Activated CD4-positive, alpha-beta T cell treated with anti-CD3 and anti-CD28 coated beads for 36 hours (primary cell): ENCODE measurements around the gene P2RY6. TPM values are rescaled to one million over a fixed set of nuclear protein-coding genes. Genes with fewer than 3 reads are reported as not detected.

Experiments
- ATAC-seq: fragments of 200-7000 bp; cut with Tn5 transposase; one replicate; pipeline ENCODE4 v1.10.0; 2021; ENCODE audit warnings: mild to moderate bottlenecking, moderate library complexity
- CTCF ChIA-PET: fragments of 350-600 bp; sonication (Branson Sonifier 250); formaldehyde crosslinking; loops from one replicate; lab custom pipeline; 2021; ENCODE audit warnings: antibody characterized with exemption; lab: Charles Lee
- POLR2A ChIA-PET: fragments of 350-600 bp; sonication (Branson Sonifier 250); formaldehyde crosslinking; loops from one replicate; lab custom pipeline; 2021; ENCODE audit warnings: antibody characterized with exemption, inconsistent platforms; lab: Charles Lee
- DNase-seq: peaks from one replicate; pipeline ENCODE4 v3.0.0-alpha.2; 2020
- H3K27ac Mint-ChIP-seq: one replicate; pipeline ENCODE4 v1.8.0; 2021; ENCODE audit warnings: mixed read lengths
- H3K27me3 Mint-ChIP-seq: one replicate; pipeline ENCODE4 v1.8.0; 2021; ENCODE audit warnings: mixed read lengths
- H3K36me3 Mint-ChIP-seq: one replicate; pipeline ENCODE4 v1.8.0; 2021; ENCODE audit warnings: low read depth, mixed read lengths
- H3K4me1 Mint-ChIP-seq: one replicate; pipeline ENCODE4 v1.8.0; 2021; ENCODE audit warnings: mixed read lengths
- H3K4me3 Mint-ChIP-seq: one replicate; pipeline ENCODE4 v1.8.0; 2021; ENCODE audit warnings: mild to moderate bottlenecking, moderate library complexity, mixed read lengths
- H3K9me3 Mint-ChIP-seq: one replicate; pipeline ENCODE4 v1.8.0; 2021; ENCODE audit warnings: low read depth, mixed read lengths
- intact Hi-C, 2 experiments: fragments of 100-400 bp; cut with DNase I in 1 of 2; cut with micrococcal nuclease in 1 of 2; formaldehyde crosslinking; loops; one replicate each; pipeline versions ENCODE4 v1.14.2 to v1.15.1; 2022 to 2024; cut with DNase I, micrococcal nuclease
- total RNA-seq, 2 experiments: library from RNA; stranded (reverse); gene quantifications; one replicate each; pipeline ENCODE4 v1.2.3, GENCODE V29; 2021

P2RY6 gene
- total RNA-seq, 2 experiments from 2014 or later = not detected

- no peak overlapping the region for H3K4me3 Mint-ChIP-seq
- ChIA-PET CTCF (interaction anchor here (0.7 to 1.8 kb wide), 3 partner anchors 54 to 514 kb away, joined by 3 to 6 read pairs (median 5); no protein-coding TSS in a partner anchor), POLR2A (no interaction called here)
Observed at GRCh38 chr11:73239571-73240189, 32.5 kb upstream of the P2RY6 start.

DNA sequence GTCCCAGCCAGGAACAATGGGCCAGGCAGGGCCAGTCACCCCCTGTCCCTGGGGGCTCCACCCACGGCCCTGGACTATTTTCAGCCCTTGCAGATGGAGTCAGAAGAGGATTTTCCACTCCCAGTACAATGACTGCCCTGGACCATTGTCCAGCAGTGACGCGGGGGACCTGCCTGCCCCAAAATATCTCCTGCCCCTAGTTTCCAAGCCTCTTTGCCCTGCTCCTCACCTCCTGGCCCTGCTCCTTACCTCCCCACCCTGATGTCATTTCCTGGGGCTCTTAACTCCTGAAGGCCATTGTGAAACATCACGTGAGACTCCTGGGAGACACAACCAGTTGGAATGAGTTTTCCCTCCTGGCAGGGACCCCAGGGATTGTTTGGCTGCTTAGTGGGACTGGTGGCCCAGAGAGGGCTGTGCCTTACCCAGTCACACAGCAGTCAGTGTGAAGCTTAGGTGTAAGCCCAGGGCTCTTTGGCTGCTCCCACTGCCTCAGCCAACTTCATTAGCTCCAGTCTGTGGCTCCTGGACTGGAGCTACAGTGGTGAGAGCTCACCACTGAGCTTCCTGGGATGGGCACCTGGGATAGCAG lies 31.9 kb upstream of the P2RY6 start:
- POLR2A ChIA-PET = no interaction called here
- H3K4me1 Mint-ChIP-seq = peaks cover 2% of the 10 kb centered on the region
- no peak overlapping the region for H3K27ac Mint-ChIP-seq
- no peak for ATAC-seq
- no peaks in the 10 kb centered on the region for H3K27me3 Mint-ChIP-seq
- no peak overlapping the region for H3K4me3 Mint-ChIP-seq
- no peaks in the 10 kb centered on the region for H3K36me3 Mint-ChIP-seq
- CTCF ChIA-PET = interaction anchor here (0.9 to 2.0 kb wide), 5 partner anchors 12 to 515 kb away, joined by 3 to 6 read pairs (median 5); no protein-coding TSS in a partner anchor
- intact Hi-C loops = loop anchor here in 1 of 2 experiments (10.0 kb wide), 1 partner anchor 515 kb away; no protein-coding TSS in a partner anchor
- DNase-seq = no peak
- no peaks in the 10 kb centered on the region for H3K9me3 Mint-ChIP-seq

More at GRCh38 chr11:73239571-73240189, 32.5 kb upstream of the P2RY6 start:
- Mint-ChIP-seq H3K27me3 (no peaks in the 10 kb centered on the region), H3K4me1 (peaks cover 2% of the 10 kb centered on the region), H3K36me3 (no peaks in the 10 kb centered on the region), H3K9me3 (no peaks in the 10 kb centered on the region), H3K27ac (no peak overlapping the region)
- intact Hi-C loops = loop anchor here in 1 of 2 experiments (10.0 kb wide), 1 partner anchor 515 kb away; no protein-coding TSS in a partner anchor
- no peak for DNase-seq
- no peak for ATAC-seq

DNA sequence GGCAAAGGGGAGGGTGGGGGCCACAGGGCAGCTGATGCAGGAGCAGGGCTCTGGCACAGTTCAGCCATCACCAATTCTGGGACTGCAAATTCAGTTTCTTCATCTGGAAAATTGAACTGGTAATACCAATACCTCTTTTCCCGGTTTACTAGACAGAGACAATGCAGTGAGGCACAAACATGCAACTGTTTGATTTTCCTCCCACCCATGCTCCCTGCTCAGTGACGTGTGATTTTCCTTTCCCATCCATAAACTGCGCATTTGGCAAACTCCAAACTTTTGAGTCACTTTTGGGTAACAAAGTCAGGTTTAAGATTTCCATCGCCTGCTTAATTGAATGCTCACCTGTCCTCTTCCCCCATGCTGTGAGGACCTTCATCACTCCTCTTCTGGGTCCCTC lies 30.8 kb upstream of the P2RY6 start:
- intact Hi-C loops = loop anchor here in 1 of 2 experiments (10.0 kb wide), 1 partner anchor 516 kb away; no protein-coding TSS in a partner anchor
- CTCF ChIA-PET = interaction anchor here (0.7 to 2.0 kb wide), 3 partner anchors 8 to 57 kb away, joined by 3 to 7 read pairs (median 6); no protein-coding TSS in a partner anchor

GRCh38 chr11:73242251-73243092 lies 29.7 kb upstream of the P2RY6 start:
- ATAC-seq (peak; percentile 93), DNase-seq (peak; percentile 87)
- no peak overlapping the region for H3K27ac Mint-ChIP-seq
- POLR2A ChIA-PET = no interaction called here
- no peaks in the 10 kb centered on the region for H3K27me3 Mint-ChIP-seq
- no peak overlapping the region for H3K4me3 Mint-ChIP-seq
- intact Hi-C loops = loop anchor here (1.0 to 10.0 kb wide), 4 partner anchors 57 to 518 kb away; no protein-coding TSS in a partner anchor
- H3K4me1 Mint-ChIP-seq = peaks cover 2% of the 10 kb centered on the region
- no peaks in the 10 kb centered on the region for H3K36me3 Mint-ChIP-seq
- no peaks in the 10 kb centered on the region for H3K9me3 Mint-ChIP-seq
- CTCF ChIA-PET = interaction anchor here (0.6 to 2.0 kb wide), 10 partner anchors 9 to 450 kb away, joined by 3 to 7 read pairs (median 3); no protein-coding TSS in a partner anchor

More for the DNA sequence above, 30.8 kb upstream of the P2RY6 start:
- no peaks in the 10 kb centered on the region for H3K36me3 Mint-ChIP-seq
- POLR2A ChIA-PET = no interaction called here
- no peak overlapping the region for H3K27ac Mint-ChIP-seq
- no peak overlapping the region for H3K4me3 Mint-ChIP-seq
- peaks cover 2% of the 10 kb centered on the region for H3K4me1 Mint-ChIP-seq
- ATAC-seq (no peak), DNase-seq (no peak)
- no peaks in the 10 kb centered on the region for H3K9me3 Mint-ChIP-seq
- no peaks in the 10 kb centered on the region for H3K27me3 Mint-ChIP-seq

DNA sequence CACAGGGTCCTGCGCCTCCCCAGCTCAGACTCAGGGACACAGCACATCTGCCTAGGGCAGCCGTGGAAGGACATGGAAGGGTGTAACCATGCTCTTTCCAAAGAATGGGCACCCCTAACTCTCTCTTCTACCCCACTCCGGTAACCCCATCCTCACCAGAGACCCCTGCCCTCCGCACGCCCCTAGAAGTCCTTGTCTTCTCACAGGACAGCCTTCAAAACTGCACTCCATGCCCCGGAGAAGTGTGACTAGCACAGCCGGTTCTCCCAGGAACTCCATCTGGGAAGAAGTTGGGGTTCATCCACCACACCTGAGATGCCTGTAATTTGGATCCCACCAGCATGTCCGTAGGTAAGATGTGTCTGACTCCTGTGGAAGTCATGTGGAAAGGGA lies 29.0 kb upstream of the P2RY6 start:
- no peak overlapping the region for H3K4me3 Mint-ChIP-seq
- no peak overlapping the region for H3K27ac Mint-ChIP-seq
- H3K4me1 Mint-ChIP-seq = peaks cover 2% of the 10 kb centered on the region
- ATAC-seq (no peak), DNase-seq (no peak)
- H3K36me3 Mint-ChIP-seq = no peaks in the 10 kb centered on the region
- ChIA-PET CTCF (interaction anchor here (0.6 to 1.9 kb wide), 8 partner anchors 10 to 412 kb away, joined by 3 to 8 read pairs (median 3); no protein-coding TSS in a partner anchor), POLR2A (no interaction called here)
- H3K9me3 Mint-ChIP-seq = no peaks in the 10 kb centered on the region
- intact Hi-C loops = loop anchor here (2.0 to 10.0 kb wide), 2 partner anchors 518 kb away; no protein-coding TSS in a partner anchor
- no peaks in the 10 kb centered on the region for H3K27me3 Mint-ChIP-seq

GRCh38 chr11:73244589-73245240 lies 27.4 kb upstream of the P2RY6 start:
- Mint-ChIP-seq H3K4me1 (peaks cover 2% of the 10 kb centered on the region), H3K36me3 (no peaks in the 10 kb centered on the region), H3K27ac (no peak overlapping the region), H3K27me3 (no peaks in the 10 kb centered on the region), H3K4me3 (no peak overlapping the region), H3K9me3 (no peaks in the 10 kb centered on the region)
- intact Hi-C loops = loop anchor here in 1 of 2 experiments (10.0 kb wide), 1 partner anchor 520 kb away; no protein-coding TSS in a partner anchor
- DNase-seq = no peak
- no peak for ATAC-seq
- ChIA-PET POLR2A (no interaction called here), CTCF (interaction anchor here (0.8 to 2.6 kb wide), 8 partner anchors 11 to 417 kb away, joined by 3 to 8 read pairs (median 3); partner anchors contain the start of gene FCHSD2)

DNA sequence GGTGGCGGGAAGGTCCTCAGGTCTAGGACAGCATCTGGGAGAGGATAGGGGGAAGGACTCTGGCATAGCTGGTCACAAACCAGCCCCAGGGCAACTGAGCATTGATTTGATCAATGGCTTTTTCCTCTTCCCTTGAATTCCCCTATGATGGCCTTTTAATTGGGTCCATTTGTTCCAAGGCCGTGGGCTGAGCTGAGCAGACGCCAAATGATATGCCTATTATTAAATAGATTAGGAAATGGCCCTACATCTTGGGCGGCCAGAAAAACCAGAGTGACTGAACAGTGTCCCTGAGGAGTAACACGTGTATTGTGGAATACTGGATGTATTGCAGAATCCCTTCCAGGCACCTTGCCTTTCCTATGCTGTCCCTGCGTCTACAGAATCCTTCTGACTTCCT lies 26.7 kb upstream of the P2RY6 start:
- H3K27me3 Mint-ChIP-seq = no peaks in the 10 kb centered on the region
- no peak overlapping the region for H3K4me3 Mint-ChIP-seq
- DNase-seq (no peak), ATAC-seq (no peak)
- H3K36me3 Mint-ChIP-seq = no peaks in the 10 kb centered on the region
- H3K4me1 Mint-ChIP-seq = peaks cover 2% of the 10 kb centered on the region
- ChIA-PET POLR2A (no interaction called here), CTCF (interaction anchor here (1.0 to 2.6 kb wide), 4 partner anchors 12 to 62 kb away, joined by 3 to 8 read pairs (median 6); no protein-coding TSS in a partner anchor)
- H3K27ac Mint-ChIP-seq = no peak overlapping the region
- H3K9me3 Mint-ChIP-seq = no peaks in the 10 kb centered on the region
- intact Hi-C loops = loop anchor here in 1 of 2 experiments (10.0 kb wide), 1 partner anchor 521 kb away; no protein-coding TSS in a partner anchor

DNA sequence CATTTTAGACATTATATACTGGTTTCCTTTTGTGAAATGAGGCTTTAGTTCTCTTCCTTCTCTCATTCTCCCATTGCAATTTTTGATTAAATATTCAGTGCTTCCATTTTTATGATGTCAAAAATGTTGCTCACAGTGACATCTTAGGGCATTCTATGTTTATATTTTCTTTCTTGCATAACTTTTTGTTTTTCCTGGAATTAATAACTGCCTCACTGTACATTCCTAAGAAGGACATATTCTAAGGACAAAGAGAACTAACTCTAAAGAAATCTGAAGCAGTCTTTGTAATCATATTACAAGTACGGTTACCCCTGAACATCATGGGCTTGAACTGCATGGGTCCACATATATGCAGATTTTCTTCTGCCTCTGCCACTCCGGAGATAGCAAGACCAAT lies 25.8 kb upstream of the P2RY6 start:
- Mint-ChIP-seq H3K27me3 (no peaks in the 10 kb centered on the region), H3K9me3 (no peaks in the 10 kb centered on the region), H3K4me1 (peaks cover 2% of the 10 kb centered on the region), H3K4me3 (no peak overlapping the region), H3K27ac (no peak overlapping the region), H3K36me3 (no peaks in the 10 kb centered on the region)
- intact Hi-C loops = loop anchor here in 1 of 2 experiments (10.0 kb wide), 1 partner anchor 522 kb away; no protein-coding TSS in a partner anchor
- no peak for ATAC-seq
- ChIA-PET POLR2A (interaction anchor here (0.7 kb wide), 1 partner anchor 486 kb away, joined by 3 read pairs; no protein-coding TSS in a partner anchor), CTCF (interaction anchor here (0.6 to 2.6 kb wide), 3 partner anchors 39 to 414 kb away, joined by 3 to 8 read pairs (median 3); no protein-coding TSS in a partner anchor)
- DNase-seq = no peak

DNA sequence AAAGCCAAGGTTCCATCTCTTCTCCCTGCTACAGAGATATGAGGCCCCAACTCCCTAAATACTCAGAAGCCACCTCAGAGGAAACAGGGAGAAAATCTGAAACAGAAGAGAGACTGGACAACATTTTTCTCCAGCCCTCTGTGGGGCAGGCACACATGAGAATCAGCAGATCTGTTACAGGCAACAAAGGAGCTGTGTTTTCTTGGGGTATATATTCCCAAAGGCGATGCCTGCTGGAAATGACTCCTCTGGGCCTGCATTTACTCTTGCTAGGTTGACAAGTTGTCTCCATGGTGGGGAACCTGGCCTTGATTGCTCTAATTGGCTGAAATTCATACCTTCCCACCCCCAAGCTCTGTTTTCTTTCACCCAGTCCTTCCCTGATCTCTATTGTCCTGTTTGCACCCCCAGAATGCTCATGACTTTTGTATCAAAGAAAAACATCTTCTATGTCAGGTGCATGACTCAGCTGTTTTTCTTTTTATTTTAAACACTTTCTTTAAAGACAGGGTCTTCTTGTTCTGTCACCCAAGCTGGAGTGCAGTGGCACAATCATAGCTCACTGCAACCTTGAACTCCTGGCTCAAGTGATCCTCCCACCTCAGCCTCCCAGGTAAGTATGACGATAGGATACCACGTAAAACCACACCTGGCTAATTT lies 23.5 kb upstream of the P2RY6 start:
- no peak for ATAC-seq
- intact Hi-C loops = loop anchor here in 1 of 2 experiments (10.0 kb wide), 1 partner anchor 524 kb away; no protein-coding TSS in a partner anchor
- H3K36me3 Mint-ChIP-seq = no peaks in the 10 kb centered on the region
- no peak for DNase-seq
- H3K4me3 Mint-ChIP-seq = no peak overlapping the region
- POLR2A ChIA-PET = no interaction called here
- H3K9me3 Mint-ChIP-seq = no peaks in the 10 kb centered on the region
- no peak overlapping the region for H3K27ac Mint-ChIP-seq
- CTCF ChIA-PET = interaction anchor here (0.8 kb wide), 1 partner anchor 62 kb away, joined by 5 read pairs; no protein-coding TSS in a partner anchor
- no peaks in the 10 kb centered on the region for H3K27me3 Mint-ChIP-seq
- no peaks in the 10 kb centered on the region for H3K4me1 Mint-ChIP-seq

DNA sequence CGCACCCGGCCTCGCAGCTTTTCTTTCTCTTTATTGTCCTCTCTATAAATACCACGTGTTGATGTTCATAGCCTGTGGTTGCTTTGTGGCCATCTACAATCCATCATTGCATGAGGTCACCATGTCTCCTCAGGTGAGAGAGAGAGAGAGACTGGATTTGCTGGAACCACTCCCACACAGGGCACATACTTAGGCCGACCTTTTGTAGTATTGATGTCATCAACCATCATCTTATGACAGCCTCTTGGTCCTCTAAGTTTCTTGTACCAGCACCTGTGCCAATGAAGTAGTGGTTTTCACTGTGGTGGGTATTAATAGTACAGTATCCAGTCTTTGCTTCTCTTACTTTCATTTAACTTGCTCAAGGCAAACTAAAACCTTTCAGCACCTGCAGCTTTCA lies 22.8 kb upstream of the P2RY6 start:
- Mint-ChIP-seq H3K9me3 (no peaks in the 10 kb centered on the region), H3K4me3 (no peak overlapping the region), H3K4me1 (no peaks in the 10 kb centered on the region), H3K36me3 (no peaks in the 10 kb centered on the region), H3K27ac (no peak overlapping the region), H3K27me3 (no peaks in the 10 kb centered on the region)
- intact Hi-C loops = loop anchor here in 1 of 2 experiments (10.0 kb wide), 1 partner anchor 525 kb away; no protein-coding TSS in a partner anchor
- ChIA-PET CTCF (interaction anchor here (0.8 kb wide), 1 partner anchor 63 kb away, joined by 5 read pairs; no protein-coding TSS in a partner anchor), POLR2A (no interaction called here)
- DNase-seq = peak; percentile 18
- peak; percentile 54 for ATAC-seq
